C4-2B (cell line): ENCODE data around the gene F2.
"Not testable (repeated sequence)": the region's sequence is repeated elsewhere in the genome, so short reads cannot be mapped to it uniquely, and the experiment has no call there.

ENCODE experiments used
- H3K27ac ChIP-seq: fragments of 450-650 bp; 2 replicates; pipeline ENCODE4 v1.5.1; 2017
- ZFX ChIP-seq: fragments of 450-650 bp; IDR thresholded peaks from 2 replicates; pipeline ENCODE4 v1.6.1; 2017
- TF ChIP-seq, protein P1 (sequence below): fragments of 450-650 bp; conservative IDR thresholded peaks from 2 replicates; pipeline ENCODE4 v1.5.1; 2017; ENCODE audit warnings: mild to moderate bottlenecking

Gene F2

DNA sequence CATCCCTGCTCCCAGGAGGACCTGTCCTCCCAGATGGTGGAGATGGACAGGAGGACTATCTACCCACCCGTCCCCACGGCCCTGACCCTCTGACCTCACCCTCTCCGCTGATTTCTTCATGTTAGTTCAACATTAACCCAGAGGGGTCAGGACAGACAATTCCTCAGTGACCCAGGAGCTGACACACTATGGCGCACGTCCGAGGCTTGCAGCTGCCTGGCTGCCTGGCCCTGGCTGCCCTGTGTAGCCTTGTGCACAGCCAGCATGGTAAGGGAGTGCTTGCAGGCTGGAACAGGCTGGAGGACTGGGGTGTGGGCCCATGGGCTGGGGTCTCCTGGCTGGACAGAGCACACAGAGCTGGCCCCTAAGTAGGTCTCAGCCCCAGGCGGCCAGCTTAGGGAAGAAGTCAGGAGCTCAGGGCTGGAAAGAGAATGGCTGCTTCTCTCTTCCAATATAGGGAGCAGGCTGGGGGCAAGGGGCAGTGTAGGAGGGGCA lies at the start of gene F2:
Gene F2 (plus strand): TSS at position 166 of the 495 bp plus-strand sequence. CDS start 23 bp downstream, at position 189.
- no peak for TF ChIP-seq ZFX
- TF ChIP-seq, protein P1, sequence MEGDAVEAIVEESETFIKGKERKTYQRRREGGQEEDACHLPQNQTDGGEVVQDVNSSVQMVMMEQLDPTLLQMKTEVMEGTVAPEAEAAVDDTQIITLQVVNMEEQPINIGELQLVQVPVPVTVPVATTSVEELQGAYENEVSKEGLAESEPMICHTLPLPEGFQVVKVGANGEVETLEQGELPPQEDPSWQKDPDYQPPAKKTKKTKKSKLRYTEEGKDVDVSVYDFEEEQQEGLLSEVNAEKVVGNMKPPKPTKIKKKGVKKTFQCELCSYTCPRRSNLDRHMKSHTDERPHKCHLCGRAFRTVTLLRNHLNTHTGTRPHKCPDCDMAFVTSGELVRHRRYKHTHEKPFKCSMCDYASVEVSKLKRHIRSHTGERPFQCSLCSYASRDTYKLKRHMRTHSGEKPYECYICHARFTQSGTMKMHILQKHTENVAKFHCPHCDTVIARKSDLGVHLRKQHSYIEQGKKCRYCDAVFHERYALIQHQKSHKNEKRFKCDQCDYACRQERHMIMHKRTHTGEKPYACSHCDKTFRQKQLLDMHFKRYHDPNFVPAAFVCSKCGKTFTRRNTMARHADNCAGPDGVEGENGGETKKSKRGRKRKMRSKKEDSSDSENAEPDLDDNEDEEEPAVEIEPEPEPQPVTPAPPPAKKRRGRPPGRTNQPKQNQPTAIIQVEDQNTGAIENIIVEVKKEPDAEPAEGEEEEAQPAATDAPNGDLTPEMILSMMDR, result no peak
- peak within 1 kb of the TSS; percentile 60 for H3K27ac ChIP-seq

DNA sequence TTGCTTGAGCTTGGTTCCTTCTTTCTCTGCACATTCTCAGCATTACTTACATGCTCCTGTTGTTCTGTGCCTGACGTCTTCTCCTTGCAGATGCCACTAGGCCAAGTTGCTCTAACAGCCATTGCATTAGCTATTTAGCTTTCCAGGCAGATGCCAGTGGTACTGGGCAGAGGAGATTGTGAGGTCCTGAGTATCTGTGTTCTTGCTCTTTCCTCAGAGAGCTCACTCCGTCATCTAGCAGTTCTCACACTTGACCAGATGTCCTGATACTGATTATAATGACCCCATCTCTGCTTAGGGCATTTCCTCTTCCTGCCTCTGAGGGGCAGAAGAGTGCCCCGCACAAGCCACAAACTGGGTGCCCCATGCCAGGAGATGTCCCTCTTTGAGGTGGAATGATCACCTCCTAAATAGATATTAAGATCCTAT lies 49.3 kb upstream of the F2 start:
- TF ChIP-seq ZFX, result no peak
- TF ChIP-seq, protein P1, result no peak; the same call in 1 of the 2 replicates
- no peak overlapping the region for H3K27ac ChIP-seq

DNA sequence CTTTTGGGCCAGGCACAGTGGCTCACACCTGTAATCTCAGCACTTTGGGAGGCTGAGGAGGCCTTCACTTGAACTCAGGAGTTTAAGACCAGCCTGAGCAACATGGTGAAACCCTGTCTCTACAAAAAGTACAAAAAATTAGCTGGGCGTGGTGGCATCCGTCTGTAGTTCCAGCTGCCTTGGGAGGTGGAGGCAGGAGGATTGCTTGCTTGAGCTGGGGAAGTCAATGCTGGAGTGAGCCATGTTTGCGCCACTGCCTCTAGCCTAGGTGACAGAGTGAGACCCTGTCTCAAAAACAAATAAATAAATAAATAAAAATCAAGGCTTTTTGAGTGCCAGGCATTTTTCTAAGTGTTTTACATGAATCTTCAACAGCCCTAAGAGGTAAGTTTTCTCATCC lies 48.5 kb upstream of the F2 start:
- not testable (repeated sequence) for H3K27ac ChIP-seq

DNA sequence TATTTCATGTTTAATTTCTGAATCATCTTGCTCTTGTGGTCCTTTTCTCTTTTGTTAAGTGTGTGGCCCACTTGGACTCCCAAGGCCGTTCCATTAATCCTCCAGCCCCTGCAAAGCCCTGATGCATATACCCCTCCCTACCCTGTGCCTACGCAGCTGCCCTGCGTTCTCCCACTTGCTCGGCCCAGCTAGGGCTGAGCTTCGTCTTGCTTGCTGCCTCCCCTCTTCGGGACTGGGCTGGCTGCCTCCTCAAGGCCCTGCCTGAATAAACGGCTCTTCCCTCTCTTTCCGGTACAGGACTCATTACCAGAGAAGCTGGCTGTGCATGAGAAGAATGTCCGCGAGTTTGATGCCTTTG lies 47.1 kb upstream of the F2 start:
- TF ChIP-seq ZFX, result no peak
- TF ChIP-seq, protein P1, result no peak
- H3K27ac ChIP-seq, result no peak overlapping the region

DNA sequence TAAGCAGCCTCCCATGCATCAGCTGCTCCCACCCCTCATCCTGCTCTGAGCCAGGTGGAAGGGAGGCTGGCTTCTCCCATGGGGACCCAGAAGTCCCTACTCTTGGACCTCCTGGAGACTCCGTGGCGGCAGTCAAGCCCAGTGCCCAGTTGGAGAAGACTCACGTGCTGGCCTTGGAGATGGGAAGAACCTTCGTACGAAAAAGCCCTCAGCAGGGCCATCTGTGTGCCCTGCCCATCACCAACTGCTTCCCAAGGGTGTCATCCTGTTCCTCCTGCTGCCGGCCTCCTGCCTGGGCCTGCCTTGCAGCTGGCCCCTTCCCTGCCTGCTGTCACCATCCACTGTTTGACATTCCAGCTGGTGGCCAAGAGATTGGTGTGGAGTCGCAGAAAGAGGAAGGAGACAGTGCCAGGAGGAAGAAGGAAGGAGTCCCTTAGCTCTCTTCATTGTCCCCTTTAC lies 46.6 kb upstream of the F2 start:
- H3K27ac ChIP-seq, result no peak overlapping the region

DNA sequence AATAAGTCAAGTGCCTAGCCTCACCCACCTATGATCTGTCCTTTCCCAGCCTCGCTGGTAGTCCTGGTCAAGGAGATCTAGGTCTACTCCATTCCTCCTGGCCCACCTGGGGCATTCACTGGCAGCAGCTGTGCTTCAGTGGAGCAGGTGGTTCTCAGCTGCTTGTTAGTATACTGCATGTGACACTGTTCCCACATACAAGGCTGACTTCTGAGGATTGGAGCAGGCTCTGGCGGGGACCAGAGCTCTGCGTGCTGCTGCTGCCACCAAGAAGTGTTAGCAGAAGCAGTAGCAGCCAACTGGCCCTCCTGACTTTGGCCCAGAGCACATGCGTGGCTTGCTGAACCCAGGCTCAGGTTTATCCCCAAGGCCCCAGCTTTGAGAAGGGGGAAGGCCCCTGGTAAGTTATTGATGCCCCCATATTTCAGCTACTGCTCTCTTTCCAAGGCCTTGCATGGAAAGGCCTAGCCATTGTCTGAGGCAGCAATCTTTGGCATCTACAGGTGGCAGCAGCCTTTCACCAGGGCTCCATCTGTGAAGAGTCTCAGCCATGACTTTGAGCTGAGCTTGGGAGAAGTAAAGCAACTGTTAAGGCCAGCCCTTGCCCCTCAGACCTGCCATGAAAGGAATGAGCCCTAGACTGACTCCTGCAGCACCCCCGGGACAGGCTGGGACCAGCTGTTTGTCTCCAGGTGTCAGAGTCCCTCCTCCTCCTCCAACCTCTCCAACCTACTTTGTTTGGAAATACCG lies 45.1 kb upstream of the F2 start:
- no peak overlapping the region for H3K27ac ChIP-seq
- TF ChIP-seq, protein P1, result no peak
- TF ChIP-seq ZFX, result no peak

More for the DNA sequence above, 46.6 kb upstream of the F2 start:
- no peak for TF ChIP-seq ZFX
- TF ChIP-seq, protein P1, result no peak

DNA sequence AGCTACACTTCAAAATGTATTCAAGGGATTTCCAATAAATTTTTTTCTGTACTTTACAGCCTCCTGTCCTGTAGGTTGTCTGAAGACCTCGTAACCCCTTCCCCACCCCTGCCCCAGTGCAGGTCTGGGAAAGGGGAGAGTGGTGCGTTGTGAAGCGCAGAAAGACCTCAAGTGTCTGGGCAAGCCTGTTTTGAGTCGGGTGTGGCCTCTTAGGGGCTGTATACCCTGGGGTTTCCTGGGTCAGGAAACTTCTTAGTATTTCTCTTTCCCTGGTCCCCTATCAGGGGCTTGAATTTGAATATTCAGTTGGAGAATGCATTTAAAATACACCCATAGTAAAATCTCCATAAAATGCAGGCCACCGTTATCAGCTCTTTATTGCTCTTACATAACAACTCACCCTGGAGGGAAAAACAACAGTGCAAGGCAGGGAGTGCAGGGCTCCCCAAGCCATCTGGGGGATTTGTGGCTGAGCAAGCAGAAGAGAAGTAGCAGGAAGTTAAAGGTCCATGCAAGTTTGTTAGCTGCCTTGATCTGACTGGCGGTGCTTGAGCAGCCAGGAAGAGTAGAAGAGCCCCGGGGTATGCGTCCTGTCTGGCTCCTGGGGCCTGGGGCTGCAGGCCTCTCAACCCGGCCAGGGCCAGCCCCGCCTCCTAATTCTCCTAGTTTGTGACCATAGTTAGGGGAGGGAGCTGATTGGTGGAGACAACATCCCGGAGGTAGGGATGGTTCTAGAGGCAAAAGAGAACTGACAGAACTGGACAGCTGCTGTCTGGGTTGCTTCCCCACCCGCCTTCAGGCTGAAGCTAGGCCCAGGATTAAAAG lies 44.3 kb upstream of the F2 start:
- no peak for TF ChIP-seq ZFX
- TF ChIP-seq, protein P1, result no peak
- no peak overlapping the region for H3K27ac ChIP-seq
